GM19455 (cell line): Measurements from ENCODE around the gene PLD5.
"Not testable (repeated sequence)": the region's sequence is repeated elsewhere in the genome, so short reads cannot be mapped to it uniquely, and the experiment has no call there.

Source experiments
- ATAC-seq: cut with Tn5 transposase; IDR thresholded peaks from one replicate; pipeline ENCODE4 v1.9.1; 2021; ENCODE audit not compliant: unreplicated experiment

PLD5 gene

GRCh38 chr1:242506724-242507123, 17.8 kb downstream of the PLD5 start:
- no peak for ATAC-seq

GRCh38 chr1:242489545-242489944, 35.0 kb downstream of the PLD5 start:
- no peak for ATAC-seq

GRCh38 chr1:242477944-242478343, 46.6 kb downstream of the PLD5 start:
- ATAC-seq: no peak

GRCh38 chr1:242470774-242471173, 53.7 kb downstream of the PLD5 start:
- ATAC-seq: no peak

- ATAC-seq: no peak
These were observed 55.7 kb downstream of the PLD5 start for GRCh38 chr1:242468784-242469183.

GRCh38 chr1:242467556-242468145, 56.8 kb downstream of the PLD5 start:
- ATAC-seq: peak; percentile 72

- no peak for ATAC-seq
These were observed 61.6 kb downstream of the PLD5 start for GRCh38 chr1:242462867-242463266.

GRCh38 chr1:242459740-242460139, 64.8 kb downstream of the PLD5 start:
- not testable (repeated sequence) for ATAC-seq

GRCh38 chr1:242456726-242457269, 67.7 kb downstream of the PLD5 start:
- ATAC-seq: no peak

GRCh38 chr1:242455052-242455361, 69.5 kb downstream of the PLD5 start:
- no peak for ATAC-seq

GRCh38 chr1:242454262-242455051, 70.0 kb downstream of the PLD5 start:
- ATAC-seq: no peak

- no peak for ATAC-seq
These were observed 71.9 kb downstream of the PLD5 start for GRCh38 chr1:242452573-242452972.

- no peak for ATAC-seq
These were observed 74.8 kb downstream of the PLD5 start for GRCh38 chr1:242449661-242450060.

- no peak for ATAC-seq
These were observed 75.4 kb downstream of the PLD5 start for GRCh38 chr1:242448910-242449645.

GRCh38 chr1:242447689-242448088, 76.8 kb downstream of the PLD5 start:
- no peak for ATAC-seq

- no peak for ATAC-seq
These were observed 83.7 kb downstream of the PLD5 start for GRCh38 chr1:242440757-242441156.

GRCh38 chr1:242435200-242435599, 89.3 kb downstream of the PLD5 start:
- no peak for ATAC-seq

GRCh38 chr1:242432491-242433095, 91.9 kb downstream of the PLD5 start:
- ATAC-seq: no peak

GRCh38 chr1:242431786-242432185, 92.7 kb downstream of the PLD5 start:
- no peak for ATAC-seq

- ATAC-seq: no peak
These were observed 93.5 kb downstream of the PLD5 start for GRCh38 chr1:242430956-242431355.

- ATAC-seq: no peak
These were observed 95.9 kb downstream of the PLD5 start for GRCh38 chr1:242428399-242429190.
